HG02571 (cell line): Measurements from ENCODE around the gene UVRAG.

Experiments used
- ATAC-seq: cut with Tn5 transposase; IDR thresholded peaks from one replicate; pipeline ENCODE4 v1.9.1; 2021; ENCODE audit warnings: mild to moderate bottlenecking, moderate library complexity; ENCODE audit not compliant: unreplicated experiment

Gene UVRAG

DNA sequence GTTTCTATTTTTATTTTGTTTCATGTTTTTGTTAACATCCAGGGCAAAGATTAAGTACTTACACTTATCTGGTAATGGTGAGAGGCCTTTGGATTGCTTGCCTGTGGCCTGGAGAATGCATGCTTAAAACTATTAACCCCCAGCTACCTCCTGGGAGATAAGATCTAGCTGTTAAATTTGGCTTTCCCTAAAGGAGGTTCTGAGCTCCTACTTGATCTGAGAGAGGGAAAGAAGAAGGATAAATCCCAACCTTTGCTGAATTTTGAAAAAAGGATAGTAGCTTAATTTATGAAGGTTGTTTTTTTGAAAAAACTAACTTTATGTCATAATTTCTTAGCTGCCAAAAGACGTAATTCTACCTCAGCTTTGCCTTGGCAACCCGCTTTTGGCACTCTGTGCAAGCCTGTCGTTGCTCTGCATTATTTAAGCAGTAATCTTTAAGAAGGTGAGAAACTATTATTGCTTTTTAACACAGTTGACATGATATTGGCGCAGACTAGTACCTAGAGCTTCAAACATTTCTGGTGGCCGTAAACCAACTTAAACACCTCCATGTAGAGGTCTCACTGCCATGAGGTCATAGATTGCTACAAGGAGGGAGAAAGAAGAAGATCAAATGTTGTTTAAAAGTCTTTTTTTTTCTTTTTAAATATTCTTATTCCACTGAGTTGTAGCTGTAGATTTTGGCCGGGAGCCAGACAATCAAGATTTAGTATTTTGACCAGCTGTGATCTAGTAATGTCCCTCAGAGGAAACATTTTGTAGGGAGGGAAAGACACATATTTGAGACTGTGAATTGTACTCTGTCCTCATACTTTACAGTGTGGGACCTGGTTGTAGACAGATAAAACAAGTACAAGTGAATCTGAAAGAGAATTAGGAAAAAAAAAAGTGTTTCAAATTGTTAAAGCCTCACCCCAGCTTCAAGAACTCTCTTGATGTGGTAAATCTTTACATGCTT, 316.9 kb downstream of the UVRAG start:
- no peak for ATAC-seq

DNA sequence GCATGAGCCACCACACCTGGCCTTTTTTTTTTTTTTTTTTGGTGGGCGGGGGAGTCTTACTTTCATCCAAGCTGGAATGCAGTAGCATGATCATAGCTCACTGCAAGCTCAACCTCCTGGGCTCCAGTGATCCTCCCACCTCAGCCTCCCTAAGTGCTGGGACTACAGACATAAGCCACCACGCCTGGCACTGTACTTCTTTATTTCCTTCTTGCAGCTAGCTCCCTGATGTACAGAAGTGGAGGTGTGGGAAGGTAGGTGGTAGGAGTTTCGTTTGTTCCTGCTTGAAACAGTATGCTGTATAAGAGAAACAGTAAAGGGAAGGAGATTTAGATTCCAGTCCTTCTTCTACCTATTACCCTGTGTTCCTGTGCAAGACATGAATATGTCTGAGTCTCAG, 319.2 kb downstream of the UVRAG start:
- no peak for ATAC-seq

DNA sequence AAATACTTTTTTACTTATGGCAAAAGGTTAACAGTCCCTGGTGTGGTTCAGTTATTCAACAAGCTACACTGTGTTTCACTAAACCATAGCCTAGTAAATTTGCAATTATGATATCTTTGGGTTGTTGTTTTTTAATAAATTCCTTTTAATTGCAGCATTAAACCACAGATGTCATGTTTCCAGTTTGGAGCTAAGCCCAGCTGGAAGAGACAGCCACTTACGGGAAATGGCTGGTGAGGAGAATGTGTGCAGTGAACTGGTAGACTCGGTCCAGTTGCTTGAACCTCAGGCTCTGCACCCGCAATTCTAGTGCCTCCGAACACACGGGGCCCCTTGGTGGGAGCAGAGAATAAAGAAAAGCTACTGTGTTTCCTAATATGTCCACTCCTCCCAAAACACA, 320.5 kb downstream of the UVRAG start:
- ATAC-seq, result no peak

DNA sequence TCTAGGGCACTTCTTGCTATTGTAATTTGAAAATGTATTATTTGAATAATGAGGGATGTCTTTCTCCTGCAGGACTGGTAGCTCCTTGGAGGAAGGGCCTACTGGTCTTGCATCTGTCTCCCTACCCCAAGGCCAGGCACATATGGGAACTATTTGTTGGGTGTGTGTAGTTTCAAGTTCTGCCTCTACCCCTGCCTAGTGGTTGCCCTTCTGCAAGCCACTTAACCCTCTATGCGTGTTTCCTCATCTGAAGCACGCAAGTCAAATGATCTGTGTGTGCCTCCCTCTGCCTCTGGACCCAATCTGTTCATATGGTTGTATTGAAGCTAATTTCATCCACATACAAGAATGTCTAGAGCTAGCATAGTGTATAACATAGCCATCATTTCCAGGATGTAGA, 324.3 kb downstream of the UVRAG start:
- ATAC-seq, result no peak

DNA sequence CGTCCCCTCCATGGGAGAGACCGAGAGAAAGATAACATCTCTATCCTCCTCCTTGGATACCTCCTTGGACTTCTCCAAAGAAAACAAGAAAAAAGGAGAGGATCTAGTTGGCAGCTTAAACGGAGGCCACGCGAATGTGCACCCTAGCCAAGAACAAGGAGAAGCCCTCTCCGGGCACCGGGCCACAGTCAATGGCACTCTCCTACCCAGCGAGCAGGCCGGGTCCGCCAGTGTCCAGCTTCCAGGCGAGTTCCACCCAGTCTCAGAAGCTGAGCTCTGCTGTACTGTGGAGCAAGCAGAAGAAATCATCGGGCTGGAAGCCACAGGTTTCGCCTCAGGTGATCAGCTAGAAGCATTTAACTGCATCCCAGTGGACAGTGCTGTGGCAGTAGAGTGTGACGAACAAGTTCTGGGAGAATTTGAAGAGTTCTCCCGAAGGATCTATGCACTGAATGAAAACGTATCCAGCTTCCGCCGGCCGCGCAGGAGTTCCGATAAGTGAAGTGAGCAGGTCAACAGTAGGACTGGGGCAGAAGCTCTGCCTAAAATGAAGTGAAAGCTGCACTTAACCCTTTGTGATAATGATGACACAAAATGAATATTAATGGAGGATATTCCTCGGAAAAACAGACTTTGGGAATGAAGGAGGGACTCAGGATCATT, 326.0 kb downstream of the UVRAG start:
- no peak for ATAC-seq

DNA sequence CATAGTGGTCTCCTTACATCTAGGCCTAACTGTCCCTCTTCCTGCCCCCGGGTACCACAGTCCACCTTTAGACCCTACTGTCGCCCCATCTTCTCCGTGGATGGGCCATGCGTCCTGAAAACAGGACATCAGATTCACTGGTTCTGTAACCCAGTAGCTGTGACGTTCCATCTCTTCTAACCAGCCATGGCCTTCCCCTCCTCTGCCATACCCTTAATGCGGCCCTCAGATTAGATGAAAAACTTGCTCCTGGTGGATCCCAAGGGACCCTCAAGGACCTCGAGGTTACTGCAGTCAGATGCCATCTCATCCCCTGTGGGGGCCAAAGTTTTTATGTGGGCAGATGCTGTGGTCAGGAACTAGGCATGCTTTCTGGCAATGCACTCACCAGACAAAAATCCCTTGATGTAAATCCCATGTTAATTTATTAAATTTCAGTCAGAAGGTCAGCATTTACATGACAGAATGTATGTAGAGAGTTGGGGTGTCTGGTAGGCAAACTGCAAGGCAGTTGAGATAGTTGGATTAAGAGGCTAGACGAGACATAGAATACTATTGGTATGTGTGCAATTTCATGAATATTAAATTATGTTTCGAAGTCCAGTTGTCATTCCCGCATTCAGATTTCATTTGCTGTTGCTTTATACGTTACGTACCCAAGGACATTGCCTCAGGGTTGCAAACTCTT, 327.0 kb downstream of the UVRAG start:
- no peak for ATAC-seq

DNA sequence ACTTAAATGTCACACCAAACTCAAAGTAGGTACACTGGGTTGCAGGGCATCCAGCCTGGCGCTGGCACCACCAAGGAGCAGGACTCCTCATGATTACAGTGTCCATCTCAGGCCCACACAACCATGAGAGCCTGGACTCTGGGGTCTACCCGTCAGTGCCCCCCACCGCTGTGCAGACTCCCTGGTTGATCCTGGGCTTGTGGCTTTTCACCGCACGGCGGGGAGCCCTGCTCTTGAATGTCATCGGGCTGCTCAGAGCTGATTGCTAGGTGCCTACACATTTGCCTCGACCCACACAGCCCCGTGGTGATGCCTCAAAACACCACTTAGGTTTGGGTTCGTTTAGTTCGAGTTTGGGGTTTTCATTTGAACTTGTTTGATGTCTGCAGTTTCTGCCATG, 328.3 kb downstream of the UVRAG start:
- no peak for ATAC-seq

DNA sequence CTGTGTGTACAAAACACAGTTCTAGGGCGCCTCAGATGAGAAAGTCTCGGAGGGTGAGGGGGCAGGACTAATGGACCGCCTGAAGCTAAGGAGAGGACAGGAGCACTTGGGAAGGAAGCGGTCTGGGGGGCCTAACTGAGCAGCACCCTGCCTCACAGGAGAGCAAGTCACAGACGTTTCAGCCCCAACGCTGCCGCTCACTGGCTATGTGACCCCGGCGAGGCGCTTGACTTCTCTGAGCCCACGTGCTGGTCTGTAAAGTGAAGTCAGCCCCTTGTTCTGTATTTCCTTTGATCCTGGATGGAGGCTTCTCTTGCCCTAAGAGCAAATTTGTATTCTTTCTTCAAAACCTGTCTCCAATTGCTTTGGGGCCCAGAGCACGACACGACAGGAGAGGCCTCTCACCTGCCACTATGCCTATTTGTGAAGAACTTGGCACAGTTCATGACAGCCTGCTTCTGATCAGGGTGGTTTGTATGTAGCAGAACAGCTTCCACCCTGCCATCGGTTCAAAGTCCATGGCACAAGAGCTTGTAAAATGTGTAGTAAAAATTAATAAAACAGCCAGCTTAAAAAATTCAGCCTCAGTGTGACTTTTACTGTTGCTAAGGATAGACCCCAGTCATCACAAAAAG, 332.2 kb downstream of the UVRAG start:
- ATAC-seq, result no peak

DNA sequence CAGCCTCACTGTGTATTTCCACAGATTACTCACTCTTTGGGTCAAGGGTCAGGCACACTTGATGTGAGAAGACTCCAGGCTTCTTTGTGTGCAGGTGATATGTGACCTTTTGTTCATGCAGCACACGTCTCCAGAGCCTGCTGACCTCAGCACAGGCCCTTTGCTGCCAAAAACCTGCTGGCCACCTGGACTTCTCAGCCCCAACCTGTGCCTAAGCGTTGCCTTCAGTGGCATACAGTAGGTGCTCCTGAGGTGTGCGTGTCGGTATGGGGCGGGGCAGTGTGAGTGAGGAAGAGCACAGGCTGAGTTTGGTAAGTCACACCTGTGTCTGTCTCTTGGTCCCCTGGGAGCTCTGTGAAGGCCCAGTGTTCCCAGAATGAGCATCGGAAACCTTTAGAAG, 333.2 kb downstream of the UVRAG start:
- ATAC-seq, result no peak

DNA sequence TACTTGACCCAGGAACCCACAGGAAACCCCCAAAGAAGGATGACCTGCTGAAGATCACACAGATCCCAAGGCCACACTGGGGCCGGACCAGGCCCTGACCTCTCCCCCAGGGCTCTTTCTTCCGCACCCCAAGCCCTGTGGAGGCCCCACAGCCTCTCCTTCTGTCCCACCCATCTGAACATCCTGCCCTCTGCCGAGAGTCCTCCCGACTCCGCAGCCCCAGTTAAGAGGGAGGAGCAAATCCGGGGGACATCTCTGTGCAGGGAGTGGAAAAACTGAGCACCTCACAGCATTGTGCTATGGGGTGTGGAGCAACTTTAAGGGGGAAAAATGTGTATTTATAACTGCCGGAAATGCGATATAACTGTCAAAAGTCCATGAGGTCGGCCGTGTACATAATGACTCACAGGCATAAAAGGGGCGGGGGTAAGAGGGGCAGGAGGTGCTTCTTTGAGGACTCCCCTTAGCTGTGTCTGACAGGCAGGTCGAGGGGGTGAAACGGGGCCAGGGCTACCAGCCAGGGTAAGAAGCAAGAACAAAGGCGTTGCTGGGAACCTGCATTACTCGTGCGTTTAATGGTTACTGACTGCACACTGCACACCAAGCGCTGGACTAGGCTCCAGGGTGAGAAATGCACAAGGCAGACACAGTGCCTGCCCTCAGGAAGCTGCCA, 334.1 kb downstream of the UVRAG start:
- ATAC-seq, result no peak

DNA sequence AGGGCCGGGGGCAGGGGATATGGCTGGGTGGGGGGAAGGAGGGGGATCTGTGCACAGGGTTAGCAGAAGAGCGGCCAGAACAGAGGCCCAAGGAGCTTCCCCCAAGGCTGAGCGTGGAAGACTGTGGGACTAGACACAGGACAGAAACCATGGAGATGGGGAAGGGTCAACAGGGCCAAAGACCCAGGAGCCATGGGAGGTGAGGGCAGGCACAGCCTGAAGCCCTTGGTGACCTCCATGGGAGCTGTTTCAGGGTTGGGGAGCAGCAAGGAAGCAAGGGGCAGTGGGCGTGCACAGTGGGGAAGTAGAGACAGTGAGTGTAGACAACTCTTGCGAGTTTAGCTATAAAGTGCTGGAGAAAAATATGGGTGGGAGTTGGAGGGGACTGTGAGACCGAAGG, 334.7 kb downstream of the UVRAG start:
- ATAC-seq, result no peak

DNA sequence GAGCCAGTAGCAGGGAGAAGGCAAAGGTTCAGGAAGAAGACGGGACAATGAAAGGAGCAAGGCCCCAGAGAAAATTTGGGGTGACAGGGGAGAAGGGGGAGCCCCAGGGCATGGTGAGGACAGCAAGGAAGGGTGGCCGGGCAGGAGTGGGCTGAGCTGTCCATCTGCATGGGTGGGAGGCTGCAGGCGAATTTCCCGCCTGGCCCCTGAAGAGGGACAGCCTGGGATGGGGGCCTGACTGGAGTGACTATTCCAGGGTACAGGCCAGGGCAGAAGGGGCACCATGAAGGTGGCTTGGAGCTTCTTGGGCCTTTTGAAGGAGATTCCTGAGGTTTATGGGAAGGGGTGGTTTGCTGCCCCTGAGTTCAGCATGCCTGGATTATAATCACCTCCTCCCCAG, 335.1 kb downstream of the UVRAG start:
- ATAC-seq, result no peak

DNA sequence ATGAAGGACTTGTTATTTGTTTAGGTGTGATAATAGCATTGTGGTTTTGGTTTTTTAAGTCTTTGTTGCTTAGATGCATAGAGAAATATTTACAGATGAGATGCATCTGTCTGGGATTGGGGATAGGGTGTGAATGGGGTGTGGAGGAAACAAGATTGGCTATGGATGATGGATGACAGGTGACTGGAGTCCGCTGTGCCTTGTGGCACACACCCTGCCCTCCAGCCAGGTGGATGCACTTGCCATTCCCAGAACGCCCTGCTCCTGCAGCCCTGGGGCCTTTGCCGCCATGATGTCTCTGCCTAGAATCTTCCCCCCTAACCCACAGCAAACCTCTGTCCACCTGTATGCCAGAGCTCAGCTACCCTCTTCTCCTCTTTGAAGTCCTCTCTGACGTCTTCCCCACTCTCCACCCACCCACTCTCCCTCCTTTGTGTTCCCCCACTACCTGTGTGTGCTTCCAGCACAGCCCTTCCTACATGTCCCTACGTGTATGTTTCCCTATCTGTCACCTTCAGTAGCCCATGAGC, 336.6 kb downstream of the UVRAG start:
- no peak for ATAC-seq

DNA sequence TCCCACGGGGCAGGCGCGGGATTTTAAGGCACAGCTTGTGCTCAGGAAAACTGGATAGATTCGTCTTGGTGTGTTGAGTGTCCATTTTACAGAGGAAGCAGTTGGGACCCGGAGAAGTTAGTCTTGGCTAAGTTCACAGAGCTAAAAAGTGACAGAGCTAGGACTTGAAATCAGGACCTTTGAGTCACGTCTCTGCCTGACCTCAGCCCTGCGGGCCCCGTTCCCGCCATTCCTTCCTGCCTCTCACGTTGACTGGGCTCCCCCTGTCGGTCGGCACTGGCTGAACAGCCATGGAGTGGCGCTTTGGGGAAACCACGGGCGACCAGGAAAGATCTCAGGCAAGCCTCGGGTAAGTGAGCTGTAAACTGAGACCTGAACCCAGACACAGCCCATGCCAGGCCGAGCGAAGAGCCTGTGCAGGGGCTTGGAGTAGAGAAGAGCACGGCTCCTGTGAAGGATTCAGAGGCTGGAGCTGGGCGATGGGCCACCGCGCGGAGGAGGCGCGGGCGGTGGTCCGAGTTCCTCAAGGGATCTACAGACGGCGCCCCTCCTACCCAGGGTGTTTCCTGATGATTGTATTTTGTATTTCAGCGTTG, 337.2 kb downstream of the UVRAG start:
- ATAC-seq, result peak; percentile 52

DNA sequence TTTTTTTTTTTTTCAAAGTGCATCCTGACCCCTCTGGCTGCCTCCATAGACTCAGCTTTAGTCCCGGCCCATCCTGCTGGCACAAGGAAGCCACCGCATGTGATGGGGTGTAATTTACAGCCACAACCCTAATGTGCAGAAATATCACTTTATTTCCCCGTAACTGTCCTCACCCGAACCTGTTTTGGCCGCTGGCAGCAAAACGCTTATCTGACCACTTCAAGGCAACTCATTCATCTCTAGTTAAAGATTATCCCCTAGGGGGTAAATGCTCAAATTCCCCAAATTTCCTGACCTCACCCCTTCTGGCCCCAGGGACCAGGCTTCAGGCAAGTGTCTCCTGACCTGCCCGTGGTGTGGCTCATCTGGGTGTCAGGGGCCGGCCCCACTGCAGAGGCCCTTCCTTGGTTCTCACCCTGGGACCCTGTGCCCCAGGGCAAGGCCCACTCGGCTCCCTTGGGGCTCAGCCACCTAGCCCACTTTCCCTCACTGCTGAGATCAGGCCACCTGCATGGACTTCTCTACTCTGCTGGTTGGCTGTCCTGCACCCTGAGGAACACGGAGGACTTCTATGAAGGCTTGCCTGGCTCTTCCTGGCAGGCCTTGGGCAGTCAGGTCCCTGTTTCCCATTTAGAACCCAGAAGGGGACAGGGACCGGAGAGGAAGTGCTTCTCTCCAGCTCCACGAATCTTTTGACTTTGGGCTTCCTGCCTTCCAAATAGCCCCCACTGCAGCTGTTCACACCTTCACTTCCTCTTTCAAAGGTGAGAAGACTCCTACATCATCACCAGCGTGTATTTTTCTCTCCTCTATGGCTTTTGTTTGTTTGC, 337.9 kb downstream of the UVRAG start:
- ATAC-seq, result peak; percentile 45

DNA sequence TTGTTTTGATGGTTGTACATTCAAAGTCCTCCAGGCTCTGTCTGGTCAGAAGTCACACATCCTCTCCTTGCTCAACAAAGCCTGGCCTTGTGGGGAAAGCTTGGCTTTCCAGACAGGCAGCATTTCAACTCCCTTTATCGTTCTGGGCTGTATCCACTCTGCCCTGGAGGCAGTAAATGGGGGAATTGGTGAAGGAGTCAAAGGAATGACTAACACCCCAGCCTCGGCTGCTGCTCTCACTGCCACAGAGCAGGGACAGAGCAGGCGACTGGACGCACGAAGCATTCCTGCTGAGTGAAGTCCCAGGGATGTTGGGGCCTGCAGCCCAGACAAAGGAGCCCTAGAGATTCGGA, 338.5 kb downstream of the UVRAG start:
- no peak for ATAC-seq

DNA sequence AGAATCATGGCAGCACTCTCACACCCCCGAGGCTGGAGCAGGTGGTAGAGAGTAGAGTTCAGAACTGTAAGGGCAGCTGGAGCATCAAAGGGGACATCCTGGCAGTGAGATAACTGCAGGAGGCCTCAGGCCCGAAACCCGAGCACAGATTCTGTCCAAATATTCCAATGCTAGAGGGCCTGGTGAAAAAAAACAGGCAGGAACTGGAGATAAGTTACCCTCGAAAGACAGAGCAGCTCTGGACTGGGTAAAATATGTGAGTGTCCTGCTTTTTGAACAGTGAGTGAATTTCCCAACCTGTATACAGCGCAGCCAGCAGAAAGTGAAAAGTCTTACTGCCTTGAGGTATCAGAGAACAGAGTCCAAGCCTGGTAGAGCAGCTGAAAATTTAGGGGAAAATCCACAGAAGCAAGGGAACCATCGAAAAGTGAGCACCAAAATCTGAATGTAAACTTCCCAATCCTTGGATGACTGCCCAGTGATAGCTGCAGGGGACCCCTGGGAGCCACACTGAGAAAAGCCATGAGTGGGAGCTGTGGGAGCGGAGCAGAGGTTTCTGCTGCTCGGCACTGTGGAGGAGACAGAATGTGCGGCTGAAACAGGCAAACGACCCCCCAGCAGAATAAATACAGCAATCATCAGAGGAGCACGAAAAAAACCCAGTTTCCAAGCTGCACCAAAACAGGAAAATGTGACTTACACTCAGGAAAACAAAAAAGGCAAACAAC, 340.7 kb downstream of the UVRAG start:
- no peak for ATAC-seq

DNA sequence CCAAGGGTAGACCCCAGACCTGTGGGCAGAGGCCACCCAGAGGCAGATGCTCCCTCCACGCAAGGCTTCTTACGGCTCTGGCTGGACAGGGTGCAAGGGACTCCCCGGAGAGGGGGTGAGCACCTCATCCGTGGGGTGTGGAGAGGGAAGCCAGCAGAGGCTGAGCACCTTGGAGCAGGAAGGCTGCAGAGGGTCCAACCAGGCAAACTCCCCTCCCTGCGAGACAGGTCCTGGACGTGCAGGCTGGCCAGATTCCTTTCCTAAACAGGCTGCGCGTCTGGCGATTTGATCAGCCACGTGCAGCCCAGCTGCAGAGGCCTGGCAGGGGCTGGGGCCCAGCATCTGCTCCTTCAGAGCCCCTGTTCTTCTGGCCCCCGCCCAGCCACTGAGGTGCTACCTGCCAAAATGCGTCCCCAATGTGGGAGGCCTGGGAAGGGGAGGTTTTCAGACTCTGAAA, 342.0 kb downstream of the UVRAG start:
- ATAC-seq, result no peak

DNA sequence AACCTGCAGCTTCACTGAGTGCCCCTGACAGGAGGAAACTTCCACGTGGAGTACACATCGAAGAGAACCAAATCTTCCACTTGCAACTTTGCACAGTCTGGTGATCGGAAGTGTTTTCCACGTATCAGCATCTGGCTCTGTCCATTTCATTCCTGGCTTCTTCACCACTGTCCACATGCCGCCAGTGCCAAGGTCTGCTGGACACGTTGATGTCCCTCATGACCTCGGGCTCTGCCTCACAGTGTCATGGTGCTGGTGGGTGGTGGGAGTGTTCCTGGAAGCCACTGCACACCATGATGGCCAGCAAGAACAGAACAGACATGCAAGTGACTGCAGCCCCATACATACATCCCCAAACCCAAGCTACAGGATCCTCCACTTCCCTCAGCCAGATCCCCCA, 342.9 kb downstream of the UVRAG start:
- ATAC-seq, result no peak
